Measurements from ENCODE around the gene LSM14B.

Gene LSM14B

GRCh38 chr20:62178316-62179161, 56.3 kb downstream of the LSM14B start (continued):
- no peak for TF ChIP-seq TSHZ2 (CRISPR knock-in tag; IDR thresholded peaks at IDR 0.05)
- TF ChIP-seq BACH2 (CRISPR knock-in tag; IDR thresholded peaks at IDR 0.05; ENCODE audit: borderline replicate concordance), result no peak
- TF ChIP-seq ISL1 (CRISPR knock-in tag; IDR thresholded peaks at IDR 0.05), result no peak
- TF ChIP-seq ZNF70 (CRISPR knock-in tag; IDR thresholded peaks at IDR 0.05), result no peak
- TF ChIP-seq TCF4 (CRISPR knock-in tag; IDR thresholded peaks at IDR 0.05; ENCODE audit: borderline replicate concordance), result no peak
- no peak for TF ChIP-seq CREB5 (CRISPR knock-in tag; IDR thresholded peaks at IDR 0.05; ENCODE audit: low read depth)
- TF ChIP-seq ARNTL (CRISPR knock-in tag; IDR thresholded peaks at IDR 0.05; ENCODE audit: borderline replicate concordance, low read depth), result no peak
- no peak for TF ChIP-seq SNAI2 (CRISPR knock-in tag; IDR thresholded peaks at IDR 0.05)
- TF ChIP-seq ZFP30 (CRISPR knock-in tag; IDR thresholded peaks at IDR 0.05), result no peak
- TF ChIP-seq PPARA (CRISPR knock-in tag; IDR thresholded peaks at IDR 0.05; ENCODE audit: borderline replicate concordance), result no peak
- no peak for TF ChIP-seq ZFP3 (CRISPR knock-in tag; IDR thresholded peaks at IDR 0.05)
- no peak for TF ChIP-seq ZNF8 (CRISPR knock-in tag; IDR thresholded peaks at IDR 0.05)
- no peak for TF ChIP-seq ZNF565 (CRISPR knock-in tag; conservative IDR thresholded peaks at IDR 0.05; ENCODE audit: low read depth)
- no peak for TF ChIP-seq ZC3H10 (CRISPR knock-in tag; IDR thresholded peaks at IDR 0.05)
- no peak for TF ChIP-seq OSR1 (CRISPR knock-in tag; IDR thresholded peaks at IDR 0.05)

- TF ChIP-seq ZNF8 (CRISPR knock-in tag; IDR thresholded peaks at IDR 0.05) (no peak), OSR1 (CRISPR knock-in tag; IDR thresholded peaks at IDR 0.05) (no peak), ZFP3 (CRISPR knock-in tag; IDR thresholded peaks at IDR 0.05) (no peak), TOX (CRISPR knock-in tag; IDR thresholded peaks at IDR 0.05; ENCODE audit: borderline replicate concordance) (no peak), BACH2 (CRISPR knock-in tag; IDR thresholded peaks at IDR 0.05; ENCODE audit: borderline replicate concordance) (no peak), CSDC2 (CRISPR knock-in tag; IDR thresholded peaks at IDR 0.05) (no peak), ZNF70 (CRISPR knock-in tag; IDR thresholded peaks at IDR 0.05) (no peak), SNAI2 (CRISPR knock-in tag; IDR thresholded peaks at IDR 0.05) (no peak), ISL1 (CRISPR knock-in tag; IDR thresholded peaks at IDR 0.05) (no peak), POU6F1 (CRISPR knock-in tag; IDR thresholded peaks at IDR 0.05; ENCODE audit: borderline replicate concordance, low read depth) (no peak)
- ATAC-seq, result no peak
Measured at GRCh38 chr20:62179162-62179504, 56.9 kb downstream of the LSM14B start.

GRCh38 chr20:62181808-62182207, 59.5 kb downstream of the LSM14B start:
- TF ChIP-seq ESRRG (CRISPR knock-in tag; IDR thresholded peaks at IDR 0.05), result no peak
- no peak for TF ChIP-seq SNAI2 (CRISPR knock-in tag; IDR thresholded peaks at IDR 0.05)
- TF ChIP-seq ZNF70 (CRISPR knock-in tag; IDR thresholded peaks at IDR 0.05), result no peak
- TF ChIP-seq ZFP30 (CRISPR knock-in tag; IDR thresholded peaks at IDR 0.05), result no peak
- TF ChIP-seq CSRNP3 (CRISPR knock-in tag; IDR thresholded peaks at IDR 0.05), result no peak
- no peak for TF ChIP-seq TCF4 (CRISPR knock-in tag; IDR thresholded peaks at IDR 0.05; ENCODE audit: borderline replicate concordance)
- TF ChIP-seq ZNF8 (CRISPR knock-in tag; IDR thresholded peaks at IDR 0.05), result no peak
- no peak for TF ChIP-seq ARNTL (CRISPR knock-in tag; IDR thresholded peaks at IDR 0.05; ENCODE audit: borderline replicate concordance, low read depth)
- TF ChIP-seq ZFP3 (CRISPR knock-in tag; IDR thresholded peaks at IDR 0.05), result no peak
- no peak for TF ChIP-seq POU6F1 (CRISPR knock-in tag; IDR thresholded peaks at IDR 0.05; ENCODE audit: borderline replicate concordance, low read depth)
- no peak for TF ChIP-seq ZNF565 (CRISPR knock-in tag; conservative IDR thresholded peaks at IDR 0.05; ENCODE audit: low read depth)
- TF ChIP-seq ZC3H10 (CRISPR knock-in tag; IDR thresholded peaks at IDR 0.05), result no peak
- TF ChIP-seq RARB (CRISPR knock-in tag; IDR thresholded peaks at IDR 0.05), result no peak
- no peak for TF ChIP-seq TSHZ2 (CRISPR knock-in tag; IDR thresholded peaks at IDR 0.05)
- TF ChIP-seq GLIS3 (CRISPR knock-in tag; IDR thresholded peaks at IDR 0.05), result no peak
- TF ChIP-seq TOX (CRISPR knock-in tag; IDR thresholded peaks at IDR 0.05; ENCODE audit: borderline replicate concordance), result no peak
- no peak for TF ChIP-seq PPARA (CRISPR knock-in tag; IDR thresholded peaks at IDR 0.05; ENCODE audit: borderline replicate concordance)
- TF ChIP-seq OSR1 (CRISPR knock-in tag; IDR thresholded peaks at IDR 0.05), result no peak
- ATAC-seq, result no peak

Data from SK-N-SH treated with all-trans-retinoic acid at 6 μM for 48 hours (cell line).